GM13976 (cell line): Measurements from ENCODE around the gene RFTN1.

Source experiments
- DNase-seq: peaks from one replicate; pipeline ENCODE4 v3.0.0; 2012; ENCODE audit warnings: low spot score
- in situ Hi-C: fragments of 300-500 bp; cut with MboI; formaldehyde crosslinking; loops from one replicate; pipeline ENCODE4 v1.12.0; 2022; ENCODE audit warnings: low sequenced_read_pairs, mixed read lengths, inconsistent platforms; ENCODE audit not compliant: unreplicated experiment
- TF ChIP-seq, protein P1 (sequence below): IDR thresholded peaks from 2 replicates; pipeline ENCODE4 v1.5.1; 2012; ENCODE audit warnings: borderline replicate concordance, mild to moderate bottlenecking; ENCODE audit not compliant: insufficient read depth; ENCODE audit errors: extremely low read depth, missing control alignments, control extremely low read depth

The RFTN1 gene

DNA sequence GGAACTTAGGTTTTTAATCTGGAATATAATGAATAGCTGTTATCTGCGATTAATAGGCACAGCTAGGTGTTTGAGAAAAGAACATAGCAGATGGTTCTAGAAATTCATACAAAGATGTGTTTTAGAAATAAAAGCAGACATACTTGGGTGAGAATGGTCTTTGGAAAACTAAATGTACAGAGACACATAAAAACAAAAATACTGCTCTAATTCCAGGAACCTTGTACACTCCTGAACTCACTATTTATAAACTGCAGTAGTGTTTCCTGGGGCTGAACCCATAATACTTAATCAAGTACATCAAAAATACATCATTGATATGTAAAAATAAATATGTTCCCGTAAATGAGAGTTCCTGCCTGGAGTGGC is 143.0 kb downstream of the RFTN1 start:
- in situ Hi-C loops: loop anchor here (10.0 kb wide), 1 partner anchor 144 kb away; the partner anchor contains the start of gene RFTN1
- TF ChIP-seq, protein P1, sequence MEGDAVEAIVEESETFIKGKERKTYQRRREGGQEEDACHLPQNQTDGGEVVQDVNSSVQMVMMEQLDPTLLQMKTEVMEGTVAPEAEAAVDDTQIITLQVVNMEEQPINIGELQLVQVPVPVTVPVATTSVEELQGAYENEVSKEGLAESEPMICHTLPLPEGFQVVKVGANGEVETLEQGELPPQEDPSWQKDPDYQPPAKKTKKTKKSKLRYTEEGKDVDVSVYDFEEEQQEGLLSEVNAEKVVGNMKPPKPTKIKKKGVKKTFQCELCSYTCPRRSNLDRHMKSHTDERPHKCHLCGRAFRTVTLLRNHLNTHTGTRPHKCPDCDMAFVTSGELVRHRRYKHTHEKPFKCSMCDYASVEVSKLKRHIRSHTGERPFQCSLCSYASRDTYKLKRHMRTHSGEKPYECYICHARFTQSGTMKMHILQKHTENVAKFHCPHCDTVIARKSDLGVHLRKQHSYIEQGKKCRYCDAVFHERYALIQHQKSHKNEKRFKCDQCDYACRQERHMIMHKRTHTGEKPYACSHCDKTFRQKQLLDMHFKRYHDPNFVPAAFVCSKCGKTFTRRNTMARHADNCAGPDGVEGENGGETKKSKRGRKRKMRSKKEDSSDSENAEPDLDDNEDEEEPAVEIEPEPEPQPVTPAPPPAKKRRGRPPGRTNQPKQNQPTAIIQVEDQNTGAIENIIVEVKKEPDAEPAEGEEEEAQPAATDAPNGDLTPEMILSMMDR: no peak
- DNase-seq: no peak

DNA sequence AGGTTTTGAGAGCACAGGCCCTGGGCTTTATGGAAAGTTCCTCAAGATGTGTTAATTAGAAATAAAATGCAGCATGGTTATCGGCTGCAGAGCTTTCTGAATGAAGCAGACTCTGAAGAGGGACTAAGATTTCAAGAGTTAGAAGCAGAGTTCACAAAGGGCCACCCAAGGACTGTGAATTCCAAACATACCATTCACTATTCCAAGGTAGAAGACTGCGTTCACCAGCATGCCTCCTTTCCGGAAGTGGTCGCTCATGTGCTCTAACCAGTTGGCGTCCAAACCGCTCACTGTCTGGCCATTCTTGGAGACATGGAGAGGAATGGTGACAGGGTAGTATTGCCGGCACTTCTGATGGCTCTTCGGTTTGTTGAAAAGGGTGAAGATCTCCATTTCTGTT is 143.6 kb downstream of the RFTN1 start:
- TF ChIP-seq, protein P1: no peak
- DNase-seq: no peak
- in situ Hi-C loops: loop anchor here (10.0 kb wide), 1 partner anchor 145 kb away; the partner anchor contains the start of gene RFTN1

DNA sequence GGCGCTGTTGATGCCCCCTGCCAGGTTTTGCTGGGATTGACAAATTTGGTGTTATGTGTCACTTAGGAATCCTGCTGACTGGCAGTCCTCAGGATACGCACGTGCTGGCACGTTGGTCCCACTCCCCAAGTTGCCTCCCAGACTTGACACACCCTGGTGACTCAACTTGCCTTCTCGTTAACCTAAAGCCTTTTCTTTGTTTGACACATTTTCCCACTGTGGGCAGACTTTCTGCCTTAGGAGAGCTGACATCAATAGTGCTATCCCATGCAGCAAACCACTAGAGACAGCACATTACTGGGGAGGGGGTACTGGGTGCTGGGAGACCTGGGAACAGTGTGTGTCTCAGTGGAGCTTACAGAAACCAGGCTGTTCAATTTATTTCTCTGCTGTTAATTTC is 144.2 kb downstream of the RFTN1 start:
- DNase-seq: no peak
- TF ChIP-seq, protein P1: no peak
- in situ Hi-C loops: no loop called here

DNA sequence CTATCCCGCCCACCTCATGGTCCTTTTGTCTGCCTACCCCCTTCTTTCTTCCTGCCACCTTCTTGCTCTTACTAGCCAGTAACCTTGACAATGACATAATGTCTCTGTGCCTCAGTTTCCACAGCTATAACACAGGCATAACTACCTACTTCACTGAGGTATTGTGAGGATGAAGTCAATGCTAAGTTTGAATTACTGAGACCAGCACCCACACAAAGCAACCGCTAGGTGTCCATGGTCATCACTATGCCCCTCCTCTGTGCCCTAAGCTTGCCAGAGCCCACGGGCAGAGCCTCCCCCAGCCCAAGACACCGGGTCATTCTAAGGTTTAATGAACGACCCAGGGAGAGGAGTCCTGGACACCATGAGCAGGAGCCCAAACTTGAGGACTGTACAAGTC is 146.9 kb downstream of the RFTN1 start:
- in situ Hi-C loops: no loop called here
- no peak for DNase-seq
- TF ChIP-seq, protein P1: no peak

DNA sequence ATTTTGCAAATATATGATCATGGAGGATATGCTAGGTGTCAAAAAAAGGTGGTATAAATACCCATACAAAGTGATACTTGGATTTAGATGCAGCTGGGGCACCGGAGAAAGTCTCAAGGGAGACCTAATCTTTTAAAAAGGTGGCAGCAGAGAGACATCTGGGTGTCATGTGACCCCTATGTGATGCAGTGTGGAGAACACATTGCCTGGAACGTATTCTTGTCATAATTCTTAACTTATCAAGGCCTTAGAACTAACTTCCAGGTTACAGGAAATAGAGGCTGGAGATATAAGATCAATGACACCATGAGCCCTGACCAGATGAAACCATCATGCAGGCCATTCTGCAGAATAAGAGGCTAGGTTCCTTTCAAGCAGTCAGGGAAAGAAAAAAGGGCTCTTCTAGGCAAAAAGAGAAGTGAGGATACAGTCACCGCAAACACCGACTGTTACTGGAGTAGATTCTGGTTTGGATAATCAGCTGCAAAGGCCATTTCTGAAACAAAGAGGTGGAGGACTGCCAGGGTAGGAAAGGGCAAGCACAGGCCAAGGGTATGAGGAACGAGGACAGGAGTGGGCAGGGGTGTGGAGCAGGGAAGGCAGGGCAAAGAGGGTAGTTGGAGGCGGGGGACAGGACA is 147.9 kb downstream of the RFTN1 start:
- no peak for DNase-seq
- TF ChIP-seq, protein P1: no peak
- in situ Hi-C loops: no loop called here

DNA sequence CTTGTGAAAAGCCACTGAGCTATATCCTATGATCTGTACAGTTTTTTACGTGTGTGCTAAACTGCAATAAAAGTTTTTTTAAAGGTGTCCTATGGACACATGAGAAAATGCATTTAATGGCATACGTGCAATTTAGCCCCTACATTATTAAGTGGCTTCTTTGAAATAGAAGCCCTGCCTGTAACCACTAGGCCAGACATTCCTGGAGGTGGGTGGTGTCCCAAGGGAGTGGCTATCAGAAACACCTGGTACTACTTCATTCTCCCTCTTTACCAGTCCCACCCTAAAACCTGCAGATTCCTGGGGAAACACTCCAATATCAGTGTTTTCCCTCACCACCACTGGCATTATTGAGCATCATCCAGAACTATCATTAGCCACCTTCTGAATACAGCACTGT is 148.5 kb downstream of the RFTN1 start:
- no peak for DNase-seq
- in situ Hi-C loops: no loop called here

More for the DNA sequence above, 148.5 kb downstream of the RFTN1 start:
- TF ChIP-seq, protein P1: no peak
